B cell (primary cell): Measurements from ENCODE around the gene TSPAN9. TPM values are rescaled to one million over a fixed set of nuclear protein-coding genes. Genes with fewer than 3 reads are reported as not detected.

ENCODE experiments used
- ATAC-seq: fragments of 200-7000 bp; cut with Tn5 transposase; one replicate; pipeline ENCODE4 v1.10.0; 2021; ENCODE audit warnings: low read depth, mild to moderate bottlenecking, moderate number of reproducible peaks, moderate library complexity
- CTCF ChIA-PET: fragments of 350-600 bp; sonication (Branson Sonifier 250); formaldehyde crosslinking; loops from one replicate; lab custom pipeline; 2021; ENCODE audit warnings: antibody characterized with exemption, inconsistent platforms; lab: Charles Lee
- POLR2A ChIA-PET: fragments of 350-600 bp; sonication (Branson Sonifier 250); formaldehyde crosslinking; loops from one replicate; lab custom pipeline; 2021; ENCODE audit warnings: antibody characterized with exemption; lab: Charles Lee
- DNase-seq: peaks from one replicate; pipeline ENCODE4 v3.0.0; 2013
- H2AFZ ChIP-seq: 2 replicates; pipeline ENCODE4 v1.6.1; 2012; ENCODE audit warnings: mild to moderate bottlenecking, low read depth, low read length; ENCODE audit not compliant: insufficient read depth, poor library complexity, severe bottlenecking
- H3K27ac ChIP-seq, 2 donors: 1 replicate in 1 of 2; 2 replicates in 1 of 2; pipeline ENCODE4 v1.5.1; 2012 to 2013; ENCODE audit warnings: low read length in 2 of 2, mild to moderate bottlenecking in 2 of 2, moderate library complexity in 1 of 2
- H3K27me3 ChIP-seq, 4 experiments: fragments of 200-600 bp in 1 of 4; sonication (generic) in 1 of 4; replicated peaks in 1 of 4; 1 replicate in 2 of 4; 2 replicates in 2 of 4; pipeline versions ENCODE4 v1.6.1 to v1.7.0; 2013 to 2016; ENCODE audit warnings: low read length in 3 of 4, mild to moderate bottlenecking in 2 of 4, mixed read lengths in 1 of 4, moderate library complexity in 1 of 4; ENCODE audit not compliant: insufficient read depth in 4 of 4, control insufficient read depth in 3 of 4; ENCODE audit errors: control extremely low read depth in 1 of 4
- H3K36me3 ChIP-seq, 2 experiments: replicated peaks in 1 of 2; 1 replicate in 1 of 2; 2 replicates in 1 of 2; pipeline versions ENCODE4 v1.6.1 to v1.7.1; 2013; ENCODE audit warnings: low read length in 1 of 2; ENCODE audit not compliant: insufficient read depth in 2 of 2, control insufficient read depth in 1 of 2; ENCODE audit errors: control extremely low read depth in 1 of 2, extremely low read depth in 1 of 2
- H3K4me1 ChIP-seq, 2 donors: fragments of 200-600 bp in 1 of 2; sonication (generic) in 1 of 2; 1 replicate in 1 of 2; 2 replicates in 1 of 2; pipeline versions ENCODE4 v1.5.1 to v1.6.1; 2013 to 2017; ENCODE audit warnings: low read length in 2 of 2; ENCODE audit not compliant: control insufficient read depth in 2 of 2, insufficient read depth in 2 of 2
- H3K4me2 ChIP-seq: replicated peaks from 2 replicates; pipeline ENCODE3; 2012; ENCODE audit warnings: mild to moderate bottlenecking, low read depth, low read length; ENCODE audit not compliant: poor library complexity, severe bottlenecking
- H3K4me3 ChIP-seq, 5 experiments: fragments of 200-600 bp in 1 of 5; sonication (generic) in 1 of 5; 1 replicate in 3 of 5; 2 replicates in 2 of 5; pipeline versions ENCODE4 v1.5.1 to v1.7.0; 2011 to 2016; ENCODE audit warnings: low read length in 4 of 5, mild to moderate bottlenecking in 4 of 5, low read depth in 2 of 5, control low read depth in 1 of 5, moderate library complexity in 1 of 5; ENCODE audit not compliant: insufficient read depth in 1 of 5; ENCODE audit errors: control extremely low read depth in 1 of 5, extremely low read depth in 1 of 5
- H3K79me2 ChIP-seq: fragments of 200-600 bp; sonication (generic); one replicate; pipeline ENCODE4 v1.6.0; 2016; ENCODE audit warnings: low read length; ENCODE audit not compliant: control insufficient read depth, insufficient read depth
- H3K9ac ChIP-seq: fragments of 200-600 bp; sonication (generic); 2 replicates; pipeline ENCODE4 v1.6.1; 2017; ENCODE audit warnings: mild to moderate bottlenecking, low read length, moderate library complexity
- H3K9me3 ChIP-seq, 3 donors: one replicate each; pipeline versions ENCODE4 v1.6.1 to v1.7.1; 2013; ENCODE audit warnings: low read length in 2 of 3; ENCODE audit not compliant: control insufficient read depth in 2 of 3, insufficient read depth in 1 of 3; ENCODE audit errors: control extremely low read depth in 1 of 3
- H4K20me1 ChIP-seq: 2 replicates; pipeline ENCODE4 v1.6.0; 2012; ENCODE audit warnings: mild to moderate bottlenecking, low read length; ENCODE audit not compliant: insufficient read depth, control insufficient read depth, poor library complexity, severe bottlenecking
- H3K27ac Mint-ChIP-seq: one replicate; pipeline ENCODE4 v1.8.0; 2021; ENCODE audit warnings: mixed read lengths
- H3K27me3 Mint-ChIP-seq: one replicate; pipeline ENCODE4 v1.8.0; 2021; ENCODE audit warnings: mixed read lengths
- H3K4me1 Mint-ChIP-seq: one replicate; pipeline ENCODE4 v1.8.0; 2021; ENCODE audit warnings: mixed read lengths
- H3K4me3 Mint-ChIP-seq: one replicate; pipeline ENCODE4 v1.8.0; 2021; ENCODE audit warnings: mixed read lengths
- H3K9me3 Mint-ChIP-seq: one replicate; pipeline ENCODE4 v1.8.0; 2022; ENCODE audit warnings: mixed read lengths; ENCODE audit not compliant: insufficient read depth
- EZH2 ChIP-seq: IDR thresholded peaks from 2 replicates; pipeline ENCODE4 v1.6.1; 2012; ENCODE audit warnings: borderline replicate concordance, low read depth, mild to moderate bottlenecking, moderate library complexity, low read length; ENCODE audit not compliant: insufficient read depth, poor library complexity, severe bottlenecking
- WGBS: methylation state at CpG from one replicate; pipeline ENCODE4 v1.1.5; 2013; ENCODE audit warnings: missing lambda C conversion rate; ENCODE audit not compliant: insufficient coverage; 5-methylcytosine and 5-hydroxymethylcytosine counted together
- intact Hi-C: fragments of 100-400 bp; cut with micrococcal nuclease; formaldehyde crosslinking; loops from one replicate; pipeline ENCODE4 v1.10.0; 2022
- polyA plus RNA-seq: library from polyadenylated mRNA; depleted of rRNA; stranded (reverse); fragments of >200 nt; gene quantifications from 2 replicates; pipeline ENCODE4 v1.2.3, GENCODE V29; 2012
- total RNA-seq, 2 donors: library from RNA; stranded (reverse); fragments of 120-200 nt in 1 of 2; gene quantifications; 1 replicate in 1 of 2; 2 replicates in 1 of 2; pipeline versions ENCODE4 v1.2.3 to v1.2.4, GENCODE V29; 2013 to 2022
- TF ChIP-seq, protein P1 (sequence below): fragments of 200-600 bp; IDR thresholded peaks from one replicate; pipeline ENCODE4 v1.8.0; 2022; ENCODE audit warnings: antibody characterized with exemption, mild to moderate bottlenecking

The TSPAN9 gene
- total and polyA plus RNA-seq, 2 donors (not counting 1 experiment from before 2014, with no cell fraction given): 0.15 to 0.37 TPM

DNA sequence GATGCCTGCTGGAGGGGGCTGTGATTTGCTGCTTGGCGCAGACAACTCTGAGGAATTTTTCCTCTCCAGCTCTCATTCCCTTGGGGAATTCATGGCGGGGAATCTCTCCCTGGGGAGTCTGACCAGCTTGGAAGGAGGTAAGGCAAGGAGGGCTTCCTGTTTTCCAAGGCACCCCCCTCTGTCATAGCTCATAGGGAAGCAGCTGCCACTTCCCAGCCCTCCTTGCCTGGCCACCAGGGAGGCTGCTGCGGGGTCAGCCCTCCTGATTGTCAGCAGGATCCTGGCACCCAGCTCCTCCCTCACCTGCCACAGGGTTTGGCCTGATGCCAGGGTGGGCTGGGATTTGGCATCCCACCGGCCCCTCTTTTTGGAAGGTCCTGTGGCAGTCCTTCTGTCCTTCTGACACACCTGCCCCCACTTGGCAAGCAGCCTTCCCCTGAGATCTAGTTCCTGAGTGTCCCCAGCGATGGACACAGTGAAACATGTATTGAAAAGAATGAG lies 74.9 kb downstream of the TSPAN9 start:
- no peaks in the 10 kb centered on the region for H3K79me2 ChIP-seq
- intact Hi-C loops: no loop called here
- H3K36me3 ChIP-seq: no peaks in the 10 kb centered on the region
- peaks cover 0 to 2% (median 0%) of the 10 kb centered on the region in 3 donors for H3K9me3 ChIP-seq
- ChIA-PET POLR2A (no interaction called here), CTCF (no interaction called here)
- H3K27ac Mint-ChIP-seq: no peak overlapping the region
- H3K27me3 ChIP-seq: peaks cover 0 to 5% (median 0%) of the 10 kb centered on the region in 4 experiments
- no peaks in the 10 kb centered on the region for H4K20me1 ChIP-seq
- H3K27me3 Mint-ChIP-seq: peaks cover 35% of the 10 kb centered on the region
- no peak overlapping the region for H3K4me2 ChIP-seq
- 82% methylated on average over 2 of the region's 5 CpGs for WGBS
- H3K9ac ChIP-seq: no peak overlapping the region
- TF ChIP-seq, protein P1, sequence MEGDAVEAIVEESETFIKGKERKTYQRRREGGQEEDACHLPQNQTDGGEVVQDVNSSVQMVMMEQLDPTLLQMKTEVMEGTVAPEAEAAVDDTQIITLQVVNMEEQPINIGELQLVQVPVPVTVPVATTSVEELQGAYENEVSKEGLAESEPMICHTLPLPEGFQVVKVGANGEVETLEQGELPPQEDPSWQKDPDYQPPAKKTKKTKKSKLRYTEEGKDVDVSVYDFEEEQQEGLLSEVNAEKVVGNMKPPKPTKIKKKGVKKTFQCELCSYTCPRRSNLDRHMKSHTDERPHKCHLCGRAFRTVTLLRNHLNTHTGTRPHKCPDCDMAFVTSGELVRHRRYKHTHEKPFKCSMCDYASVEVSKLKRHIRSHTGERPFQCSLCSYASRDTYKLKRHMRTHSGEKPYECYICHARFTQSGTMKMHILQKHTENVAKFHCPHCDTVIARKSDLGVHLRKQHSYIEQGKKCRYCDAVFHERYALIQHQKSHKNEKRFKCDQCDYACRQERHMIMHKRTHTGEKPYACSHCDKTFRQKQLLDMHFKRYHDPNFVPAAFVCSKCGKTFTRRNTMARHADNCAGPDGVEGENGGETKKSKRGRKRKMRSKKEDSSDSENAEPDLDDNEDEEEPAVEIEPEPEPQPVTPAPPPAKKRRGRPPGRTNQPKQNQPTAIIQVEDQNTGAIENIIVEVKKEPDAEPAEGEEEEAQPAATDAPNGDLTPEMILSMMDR: no peak
- TF ChIP-seq EZH2: no peak
- no peak overlapping the region for H3K4me3 Mint-ChIP-seq
- ATAC-seq: no peak
- no peaks in the 10 kb centered on the region for H3K9me3 Mint-ChIP-seq
- H3K4me3 ChIP-seq: no peak overlapping the region
- no peaks in the 10 kb centered on the region for H3K4me1 Mint-ChIP-seq
- no peak overlapping the region for H2AFZ ChIP-seq
- no peak overlapping the region for H3K27ac ChIP-seq
- H3K4me1 ChIP-seq: no peaks in the 10 kb centered on the region
- DNase-seq: no peak

DNA sequence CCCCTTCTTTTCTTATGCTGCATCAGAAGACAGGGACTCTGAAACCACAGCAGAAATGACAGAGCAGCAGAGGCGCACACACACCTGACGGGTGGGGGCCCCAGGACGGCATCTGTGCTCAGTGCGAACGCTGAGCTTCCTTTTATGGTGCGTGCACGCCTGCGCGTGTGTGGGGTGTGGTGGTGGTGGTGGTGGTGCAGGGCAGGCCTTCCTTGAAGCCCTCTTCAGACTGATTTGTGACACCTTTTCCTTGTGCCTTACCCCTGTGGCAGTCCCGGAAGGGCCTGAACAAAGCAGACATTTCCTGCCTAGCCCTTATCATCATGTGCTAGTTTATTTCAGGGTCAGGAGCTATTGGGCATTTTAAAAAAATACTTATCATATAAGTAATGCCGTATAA lies 75.7 kb downstream of the TSPAN9 start:
- ChIA-PET POLR2A (no interaction called here), CTCF (interaction anchor here (1.6 kb wide), 1 partner anchor 15 kb away, joined by 5 read pairs; no protein-coding TSS in a partner anchor)
- H3K27me3 Mint-ChIP-seq: peaks cover 32% of the 10 kb centered on the region
- H3K4me2 ChIP-seq: no peak overlapping the region
- H2AFZ ChIP-seq: no peak overlapping the region
- no peaks in the 10 kb centered on the region for H3K4me1 Mint-ChIP-seq
- H3K9me3 ChIP-seq: peaks cover 0 to 2% (median 0%) of the 10 kb centered on the region in 3 donors
- WGBS: 5% methylated on average over 9 of the region's 11 CpGs
- H3K9ac ChIP-seq: no peak overlapping the region
- H3K79me2 ChIP-seq: no peaks in the 10 kb centered on the region
- no peaks in the 10 kb centered on the region for H4K20me1 ChIP-seq
- no peaks in the 10 kb centered on the region for H3K9me3 Mint-ChIP-seq
- no peak overlapping the region for H3K4me3 Mint-ChIP-seq
- H3K4me1 ChIP-seq: no peaks in the 10 kb centered on the region
- no peaks in the 10 kb centered on the region for H3K36me3 ChIP-seq
- TF ChIP-seq, protein P1: no peak
- no peak for TF ChIP-seq EZH2
- DNase-seq: no peak
- no peak overlapping the region for H3K4me3 ChIP-seq
- peaks cover 0 to 5% (median 0%) of the 10 kb centered on the region in 4 experiments for H3K27me3 ChIP-seq
- intact Hi-C loops: no loop called here
- ATAC-seq: no peak
- no peak overlapping the region for H3K27ac Mint-ChIP-seq
- no peak overlapping the region for H3K27ac ChIP-seq
